T follicular helper cell (primary cell): ENCODE results near the gene RCOR1.
"Not testable (repeated sequence)": the region's sequence is repeated elsewhere in the genome, so short reads cannot be mapped to it uniquely, and the experiment has no call there.

Experiments
- DNase-seq: peaks from one replicate; pipeline ENCODE4 v3.0.0-alpha.2; 2020; ENCODE audit warnings: low read depth

Gene RCOR1

DNA sequence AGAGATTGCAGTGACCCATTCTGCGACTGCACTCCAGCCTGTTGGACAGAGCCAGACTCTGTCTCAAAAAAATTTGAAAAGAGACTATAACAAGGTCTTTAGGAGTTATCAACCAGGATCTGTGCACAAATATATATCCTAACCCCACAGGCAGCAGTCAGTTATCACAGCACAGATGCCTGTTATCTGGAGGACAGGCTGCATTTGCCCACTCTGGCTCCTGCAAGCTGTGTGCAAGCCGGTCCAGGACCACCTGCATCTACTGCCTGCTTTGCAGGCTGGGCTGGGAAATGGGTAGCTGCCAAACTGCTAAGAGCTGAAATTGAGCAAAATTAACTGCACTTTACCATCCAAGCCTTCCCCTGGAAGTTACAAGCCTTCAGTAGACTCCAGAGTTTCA is 21.4 kb upstream of the RCOR1 start:
- no peak for DNase-seq

DNA sequence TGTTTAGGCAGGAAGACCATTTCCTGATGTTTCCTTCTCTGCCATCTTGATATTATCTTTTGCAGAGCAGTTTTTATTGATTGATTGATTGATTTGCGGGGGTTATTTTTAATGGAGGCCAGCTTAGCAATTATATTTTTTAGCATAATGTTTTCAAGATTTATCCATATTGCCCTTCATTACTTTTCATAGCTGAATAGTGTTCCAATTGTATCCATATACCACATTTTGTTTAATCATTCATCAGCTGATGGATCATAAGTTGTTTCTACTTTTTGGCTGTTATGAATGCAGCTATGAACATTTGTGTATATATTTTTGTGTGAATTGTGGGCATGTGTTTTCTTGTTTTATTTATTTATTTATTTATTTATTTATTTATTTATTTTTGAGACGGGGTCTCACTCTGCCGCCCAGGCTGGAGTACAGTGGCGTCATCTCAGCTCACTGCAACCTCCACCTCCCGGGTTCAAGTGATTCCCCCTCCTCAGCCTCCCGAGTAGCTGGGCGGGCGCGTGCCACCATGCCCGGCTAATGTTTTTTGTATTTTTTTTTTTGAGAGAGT is 20.9 kb upstream of the RCOR1 start:
- DNase-seq, result no peak

DNA sequence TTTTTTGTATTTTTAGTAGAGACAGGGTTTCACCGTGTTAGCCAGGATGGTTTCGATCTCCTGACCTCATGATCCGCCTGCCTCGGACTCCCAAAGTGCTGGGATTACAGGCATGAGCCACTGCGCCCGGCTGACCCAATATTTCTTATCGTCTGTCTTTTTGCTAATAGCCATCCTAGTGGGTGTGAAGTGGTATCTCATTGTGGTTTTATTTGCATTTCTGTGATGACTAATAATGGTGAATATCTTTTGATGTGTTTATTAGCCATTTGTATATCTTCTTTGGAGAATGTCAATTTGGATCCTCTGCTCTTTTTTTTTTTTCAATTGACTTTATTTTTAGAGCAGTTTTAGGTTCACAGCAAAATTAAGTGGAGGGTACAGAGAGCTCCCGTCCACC is 19.3 kb upstream of the RCOR1 start:
- not testable (repeated sequence) for DNase-seq

- DNase-seq, result no peak
Measured at GRCh38 chr14:102573591-102574046, 18.8 kb upstream of the RCOR1 start.

GRCh38 chr14:102574281-102575159 is 17.9 kb upstream of the RCOR1 start:
- no peak for DNase-seq

DNA sequence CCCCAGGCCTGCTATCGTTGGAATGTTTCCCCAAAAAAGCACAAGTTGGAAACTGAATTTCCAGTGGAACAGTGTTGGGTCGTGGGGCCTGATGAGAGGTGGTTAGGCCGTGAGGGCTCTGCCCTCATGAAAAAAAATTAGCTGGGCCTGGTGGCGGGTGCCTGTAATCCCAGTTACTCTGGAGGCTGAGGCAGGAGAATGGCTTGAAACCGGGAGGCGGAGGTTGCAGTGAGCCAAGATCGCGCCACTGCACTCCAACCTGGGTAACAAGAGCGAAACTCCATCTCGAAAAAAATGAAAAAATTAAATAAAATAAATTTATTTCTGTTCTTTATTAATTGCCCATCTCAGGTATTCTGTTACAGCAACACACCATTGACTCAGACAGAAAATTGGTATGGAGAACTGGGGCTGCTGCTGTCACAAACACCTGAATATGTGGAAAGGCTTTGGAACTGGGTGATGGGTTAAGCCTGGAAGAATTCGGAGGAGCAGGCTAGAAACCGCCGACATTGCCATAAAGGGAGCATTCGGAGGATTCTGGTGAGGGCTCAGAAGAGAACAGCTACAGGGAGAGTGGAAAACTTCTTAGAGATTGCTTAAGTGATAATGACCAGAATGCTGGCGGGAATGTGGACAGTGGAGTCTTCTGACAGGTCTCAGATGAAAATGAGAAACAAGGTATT is 17.1 kb upstream of the RCOR1 start:
- no peak for DNase-seq

DNA sequence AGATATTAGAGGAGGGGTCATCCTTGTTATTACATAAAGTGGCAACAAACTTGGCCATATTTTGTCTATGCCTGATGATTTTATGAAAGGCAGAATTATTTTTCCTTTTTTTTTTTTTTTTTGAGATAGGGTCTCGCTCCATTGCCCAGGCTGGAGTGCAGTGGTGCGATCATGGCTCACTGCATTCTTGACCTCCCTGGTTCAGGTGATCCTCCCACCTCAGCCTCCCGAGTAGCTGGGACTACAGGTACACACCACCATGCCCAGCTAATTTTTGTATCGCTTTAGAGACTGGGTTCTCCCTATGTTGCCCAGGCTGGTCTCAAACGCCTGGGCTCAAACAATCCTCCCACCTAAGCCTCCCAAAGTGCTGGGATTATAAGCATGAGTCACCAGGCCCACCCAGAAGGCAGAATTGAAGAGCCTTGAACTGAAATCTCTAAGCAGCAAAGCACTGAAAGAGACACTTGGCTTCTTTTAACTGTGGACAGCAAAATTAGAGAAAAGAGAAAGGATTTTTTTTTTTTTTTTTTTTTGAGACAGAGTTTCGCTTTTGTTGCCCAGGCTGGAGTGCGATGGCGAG is 16.5 kb upstream of the RCOR1 start:
- DNase-seq, result not testable (repeated sequence)

DNA sequence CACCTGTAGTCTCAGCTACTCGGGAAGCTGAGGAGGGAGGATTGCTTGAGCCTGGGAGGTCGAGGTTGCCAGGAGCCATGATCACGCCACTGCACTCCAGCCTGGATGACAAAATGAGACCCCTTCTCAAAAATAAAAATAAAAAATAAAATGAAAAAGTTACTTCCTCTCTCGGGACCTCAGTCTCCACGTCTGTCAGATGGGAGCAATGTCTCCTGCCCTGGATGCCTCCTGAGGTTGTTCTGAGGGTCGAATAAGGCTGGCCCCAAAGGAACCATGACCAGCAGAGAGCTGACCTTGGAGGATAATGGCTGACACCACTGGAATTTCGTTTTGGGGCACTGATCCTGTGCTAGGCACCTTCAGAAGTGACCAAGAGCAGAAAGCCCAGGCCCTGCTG is 13.6 kb upstream of the RCOR1 start:
- no peak for DNase-seq

DNA sequence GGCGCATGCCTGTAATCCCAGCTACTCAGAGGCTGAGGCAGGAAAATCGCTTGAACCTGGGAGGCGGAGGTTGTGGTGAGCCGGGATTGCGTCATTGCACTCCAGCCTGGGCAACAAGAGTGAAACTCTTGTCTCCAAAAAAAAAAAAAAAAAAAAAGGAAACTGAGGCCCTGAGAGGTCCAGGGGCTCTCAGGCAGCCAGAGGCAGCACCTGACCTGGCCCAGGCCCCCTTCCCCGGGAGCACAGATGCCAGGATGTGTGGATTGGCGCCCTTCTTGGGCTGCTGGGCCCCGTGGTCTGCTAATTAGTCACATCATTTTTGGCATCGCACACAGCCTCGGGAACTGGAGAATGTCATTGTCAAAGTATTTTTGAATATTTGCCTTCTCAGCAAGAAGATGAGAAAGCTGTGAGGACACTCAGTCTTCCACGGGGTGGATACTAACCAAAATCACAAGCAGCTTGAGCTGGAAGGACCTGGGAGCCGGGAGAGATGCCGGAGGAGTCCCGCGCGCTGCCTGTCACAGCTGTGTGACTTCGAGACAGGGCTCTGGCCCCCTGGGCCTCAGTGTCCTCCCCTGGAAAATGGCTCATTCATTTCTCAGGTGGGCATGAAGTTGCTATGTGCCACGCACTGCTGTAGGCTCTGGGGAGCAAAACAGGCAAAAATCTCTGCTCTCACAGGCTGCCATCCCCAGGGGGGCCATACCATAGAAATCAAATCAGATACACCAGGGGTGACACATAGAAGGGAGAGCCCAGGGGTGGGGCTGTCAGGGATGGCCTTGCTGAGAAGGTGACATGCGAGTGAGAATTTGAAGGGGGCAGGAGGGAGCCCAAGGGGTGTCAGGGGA is 12.5 kb upstream of the RCOR1 start:
- no peak for DNase-seq

DNA sequence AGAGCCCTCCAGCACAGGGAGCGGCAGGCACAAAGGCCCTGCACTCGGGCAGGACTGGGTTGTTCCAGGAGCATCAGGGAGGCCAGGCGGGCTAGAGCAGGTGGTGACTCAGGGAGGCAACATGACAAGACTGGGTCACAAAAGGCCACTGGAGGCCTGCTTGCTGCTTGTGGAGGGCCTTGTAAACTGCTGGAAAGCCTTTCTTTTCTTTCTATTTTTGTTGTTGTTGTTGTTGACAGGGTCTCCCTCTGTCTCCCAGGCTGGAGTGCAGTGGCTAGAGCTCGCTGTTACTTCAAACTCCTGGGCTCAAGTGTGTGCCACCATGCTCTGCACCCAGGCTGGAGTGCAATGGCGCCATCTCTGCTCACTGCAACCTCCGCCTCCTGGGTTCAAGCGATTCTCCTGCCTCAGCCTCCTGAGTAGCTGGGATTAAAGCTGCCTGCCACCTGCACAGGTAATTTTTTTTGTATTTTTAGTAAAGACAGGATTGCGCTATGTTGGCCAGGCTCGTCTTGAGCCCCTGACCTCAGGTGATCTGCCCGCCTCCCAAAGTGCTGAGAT is 11.8 kb upstream of the RCOR1 start:
- no peak for DNase-seq

DNA sequence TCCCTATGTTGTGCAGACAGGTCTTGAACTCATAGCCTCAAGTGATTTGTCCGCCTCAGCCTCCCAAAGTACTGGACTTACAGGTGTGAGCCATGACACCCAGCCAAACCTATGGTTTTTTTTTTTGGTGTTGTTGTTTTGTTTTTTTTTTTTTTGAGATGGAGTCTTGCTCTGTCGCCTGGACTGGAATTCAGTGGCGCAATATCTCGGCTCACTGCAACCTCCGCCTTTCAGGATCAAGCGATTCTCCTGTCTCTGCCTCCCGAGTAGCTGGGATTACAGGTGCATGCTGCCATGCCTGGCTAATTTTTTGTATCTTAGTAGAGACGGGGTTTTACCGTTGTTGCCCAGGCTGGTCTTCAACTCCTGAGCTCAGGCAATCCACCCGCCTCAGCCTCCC is 11.3 kb upstream of the RCOR1 start:
- no peak for DNase-seq

GRCh38 chr14:102583726-102584125 is 8.7 kb upstream of the RCOR1 start:
- DNase-seq, result no peak

GRCh38 chr14:102584871-102585869 is 7.3 kb upstream of the RCOR1 start:
- no peak for DNase-seq

DNA sequence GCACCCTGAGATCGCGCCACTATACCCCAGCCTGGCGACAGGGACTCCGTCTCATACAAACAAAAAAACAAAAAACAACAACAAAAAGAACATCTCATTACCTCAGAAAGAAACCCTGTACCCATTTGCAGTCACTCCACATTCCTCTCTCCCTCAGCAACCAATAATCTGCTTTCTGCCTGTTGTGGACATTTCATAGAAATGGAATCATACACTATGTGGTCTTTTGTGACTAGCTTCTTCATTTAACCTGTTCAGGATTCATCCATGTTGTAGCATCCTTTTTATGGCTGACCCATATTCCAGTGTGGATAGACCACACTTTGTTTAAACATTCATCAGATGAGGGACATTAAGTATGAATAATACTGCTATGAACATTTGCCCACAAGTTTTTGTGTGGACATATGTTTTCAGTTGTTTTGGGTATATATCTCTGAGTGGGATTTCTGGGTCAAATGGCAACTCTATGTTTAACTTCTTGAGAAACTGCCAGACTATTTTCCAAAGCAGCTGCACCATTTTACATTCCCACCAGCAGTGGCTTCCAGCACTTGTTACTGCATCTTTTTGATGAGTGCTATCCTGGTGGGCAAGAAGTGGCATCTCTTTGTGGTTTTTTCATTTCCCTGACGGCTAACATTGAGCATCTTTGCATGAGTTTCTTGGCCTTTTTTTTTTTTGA is 5.9 kb upstream of the RCOR1 start:
- no peak for DNase-seq

- no peak for DNase-seq
Measured at GRCh38 chr14:102588821-102589220, 3.6 kb upstream of the RCOR1 start.

- no peak for DNase-seq
Measured at GRCh38 chr14:102589761-102590290, 2.6 kb upstream of the RCOR1 start.

- no peak for DNase-seq
Measured at GRCh38 chr14:102590667-102591099, 1.8 kb upstream of the RCOR1 start.

DNA sequence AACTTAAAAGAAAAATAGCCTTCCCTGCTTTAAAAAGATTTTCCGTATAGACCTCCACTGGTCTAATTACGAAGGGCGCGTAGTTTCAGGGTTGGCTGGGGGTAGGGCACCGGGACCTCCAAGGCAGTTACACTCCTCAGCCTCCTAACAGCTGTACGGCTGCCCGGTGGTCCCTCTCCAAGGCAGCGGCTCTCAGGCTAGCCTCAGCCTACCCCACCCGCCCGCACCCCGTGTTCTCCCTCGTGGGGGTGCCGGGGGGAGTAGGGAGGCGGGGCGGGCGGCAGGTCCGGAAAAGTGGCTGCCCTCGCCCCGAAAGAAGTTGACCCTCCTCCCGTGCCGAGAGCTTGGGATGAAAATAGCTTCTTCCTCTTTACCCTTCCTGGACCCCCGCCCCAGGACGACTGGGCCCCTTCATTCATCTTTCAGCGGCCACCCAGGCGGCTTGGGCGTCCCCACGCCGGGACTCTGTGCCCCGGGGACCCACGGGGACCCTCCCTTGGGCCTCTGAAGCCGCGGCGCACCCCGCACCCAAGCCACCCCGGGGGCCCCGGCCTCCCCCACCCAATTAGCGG is 991 bp upstream of the RCOR1 start:
- peak; percentile 12 for DNase-seq

- DNase-seq, result no peak
Measured at GRCh38 chr14:102592763-102593060, 263 bp downstream of the RCOR1 start.
